H1 (cell line): Measurements from ENCODE around the gene GPR35. TPM values are rescaled to one million over a fixed set of nuclear protein-coding genes. Genes with fewer than 3 reads are reported as not detected.

Experiments
- ATF3 ChIP-seq: IDR thresholded peaks from 2 replicates; pipeline ENCODE4 v1.6.1; 2011; ENCODE audit warnings: low read depth, mild to moderate bottlenecking, low read length; ENCODE audit not compliant: insufficient read depth
- BRCA1 ChIP-seq: IDR thresholded peaks from 2 replicates; pipeline ENCODE4 v1.6.1; 2012; ENCODE audit warnings: low read depth, low read length, improper control_type of control experiment
- TAF7 ChIP-seq: optimal IDR thresholded peaks from 2 replicates; pipeline ENCODE3; 2011; ENCODE audit warnings: low read depth, mild to moderate bottlenecking, inconsistent platforms, low read length, moderate library complexity, borderline replicate concordance
- polyA plus RNA-seq, 7 experiments: library from polyadenylated mRNA; depleted of rRNA in 3 of 7; stranded (reverse) in 5 of 7; unstranded in 2 of 7; fragments of >200 nt in 5 of 7; fragments of 200-250 nt in 2 of 7; gene quantifications; 1 replicate in 5 of 7; 2 replicates in 1 of 7; 4 replicates in 1 of 7; pipeline versions ENCODE4 v1.2.1 to v1.2.3, GENCODE V29; 2011 to 2013; ENCODE audit warnings: missing spikeins in 2 of 7, mixed read lengths in 2 of 7
- total RNA-seq: library from RNA; stranded (reverse); fragmentation: NEBNext Ultra II Directional; extraction: Animal tissue kit (Norgen Biotek cat#: 25700); gene quantifications from 2 replicates; pipeline ENCODE4 v1.2.1, GENCODE V29; 2021

GPR35 gene
- total and polyA plus RNA-seq, 2 of the 8 experiments (the other 6 are each of a cell fraction or from before 2014, with no cell fraction given), result 0.47 TPM; not detected in 1

- TF ChIP-seq ATF3 (no peak), TAF7 (no peak), BRCA1 (no peak)
- TF ChIP-seq, all 59 proteins: peak for 0
These were observed 10.1 kb downstream of the GPR35 start (continued) for GRCh38 chr2:240635121-240635997.
